Medulla oblongata (tissue), 1 donor: Measurements from ENCODE around the gene PKNOX2.
A peak's percentile ranks its signal among the peaks of the same experiment; 100 is the strongest.

Experiments
- DNase-seq: peaks from one replicate; pipeline ENCODE4 v3.0.0-alpha.2; 2015; ENCODE audit errors: extremely low spot score

The PKNOX2 gene

GRCh38 chr11:125164422-125165110 lies at the start of gene PKNOX2:
TSS of gene PKNOX2 (plus strand) at chr11:125164751. CDS start at chr11:125351306, 186,555 bp downstream.
- peak; percentile 82 for DNase-seq

GRCh38 chr11:125117429-125117828 lies 47.1 kb upstream of the PKNOX2 start:
- DNase-seq = no peak

- DNase-seq = no peak
These were observed 41.2 kb upstream of the PKNOX2 start for GRCh38 chr11:125123194-125123946.

GRCh38 chr11:125123947-125124617 lies 40.5 kb upstream of the PKNOX2 start:
- DNase-seq = peak; percentile 75

GRCh38 chr11:125124618-125124992 lies 39.9 kb upstream of the PKNOX2 start:
- DNase-seq = peak; percentile 20

GRCh38 chr11:125128450-125128849 lies 36.1 kb upstream of the PKNOX2 start:
- no peak for DNase-seq

- no peak for DNase-seq
These were observed 35.1 kb upstream of the PKNOX2 start for GRCh38 chr11:125129316-125129993.

- DNase-seq = no peak
These were observed 32.5 kb upstream of the PKNOX2 start for GRCh38 chr11:125132071-125132470.

- DNase-seq = no peak
These were observed 32.0 kb upstream of the PKNOX2 start for GRCh38 chr11:125132596-125132995.

- no peak for DNase-seq
These were observed 28.6 kb upstream of the PKNOX2 start for GRCh38 chr11:125136001-125136400.

GRCh38 chr11:125138966-125139365 lies 25.6 kb upstream of the PKNOX2 start:
- DNase-seq = no peak

- no peak for DNase-seq
These were observed 24.8 kb upstream of the PKNOX2 start for GRCh38 chr11:125139778-125140177.

GRCh38 chr11:125140233-125140632 lies 24.3 kb upstream of the PKNOX2 start:
- no peak for DNase-seq

- DNase-seq = no peak
These were observed 23.4 kb upstream of the PKNOX2 start for GRCh38 chr11:125141178-125141577.

- peak; percentile 42 for DNase-seq
These were observed 22.6 kb upstream of the PKNOX2 start for GRCh38 chr11:125141686-125142535.

- no peak for DNase-seq
These were observed 18.3 kb upstream of the PKNOX2 start for GRCh38 chr11:125146232-125146631.

- no peak for DNase-seq
These were observed 17.3 kb upstream of the PKNOX2 start for GRCh38 chr11:125147280-125147679.

GRCh38 chr11:125148011-125148410 lies 16.5 kb upstream of the PKNOX2 start:
- DNase-seq = no peak

- no peak for DNase-seq
These were observed 15.8 kb upstream of the PKNOX2 start for GRCh38 chr11:125148743-125149142.

GRCh38 chr11:125153837-125154236 lies 10.7 kb upstream of the PKNOX2 start:
- DNase-seq = no peak
